ENCODE data around the gene CYTH4.

The CYTH4 gene

GRCh38 chr22:37329238-37330140 is 47.2 kb downstream of the CYTH4 start:
- no peak for DNase-seq (ENCODE audit: low read depth in 2 of 2)

- peak; percentile 50 to 53 for DNase-seq (ENCODE audit: low read depth in 2 of 2)
Measured at GRCh38 chr22:37330200-37331033, 48.1 kb downstream of the CYTH4 start.

GRCh38 chr22:37331034-37331428 is 48.7 kb downstream of the CYTH4 start:
- DNase-seq (ENCODE audit: low read depth in 2 of 2): no peak

- no peak for DNase-seq (ENCODE audit: low read depth in 2 of 2)
Measured at GRCh38 chr22:37331856-37332536, 49.7 kb downstream of the CYTH4 start.

- DNase-seq (ENCODE audit: low read depth in 2 of 2): no peak
Measured at GRCh38 chr22:37333724-37334460, 51.6 kb downstream of the CYTH4 start.

- DNase-seq (ENCODE audit: low read depth in 2 of 2): no peak
Measured at GRCh38 chr22:37334461-37334858, 52.2 kb downstream of the CYTH4 start.

- DNase-seq (ENCODE audit: low read depth in 2 of 2): no peak
Measured at GRCh38 chr22:37334859-37335805, 52.8 kb downstream of the CYTH4 start.

GRCh38 chr22:37335806-37336199 is 53.5 kb downstream of the CYTH4 start:
- no peak for DNase-seq (ENCODE audit: low read depth in 2 of 2)

GRCh38 chr22:37336579-37336978 is 54.3 kb downstream of the CYTH4 start:
- DNase-seq (ENCODE audit: low read depth in 2 of 2): no peak

- DNase-seq (ENCODE audit: low read depth in 2 of 2): no peak
Measured at GRCh38 chr22:37337204-37337943, 55.1 kb downstream of the CYTH4 start.

- DNase-seq (ENCODE audit: low read depth in 2 of 2): no peak
Measured at GRCh38 chr22:37338539-37339246, 56.4 kb downstream of the CYTH4 start.

GRCh38 chr22:37340331-37341262 is 58.3 kb downstream of the CYTH4 start:
- DNase-seq (ENCODE audit: low read depth in 2 of 2): no peak

GRCh38 chr22:37342065-37342464 is 59.8 kb downstream of the CYTH4 start:
- no peak for DNase-seq (ENCODE audit: low read depth in 2 of 2)

- DNase-seq (ENCODE audit: low read depth in 2 of 2): no peak
Measured at GRCh38 chr22:37343348-37343747, 61.0 kb downstream of the CYTH4 start.

GRCh38 chr22:37343863-37344734 is 61.8 kb downstream of the CYTH4 start:
- DNase-seq (ENCODE audit: low read depth in 2 of 2): no peak

GRCh38 chr22:37344735-37345449 is 62.6 kb downstream of the CYTH4 start:
- no peak for DNase-seq (ENCODE audit: low read depth in 2 of 2)
